ENCODE measurements around the gene ZNF593. TPM values are rescaled to one million over a fixed set of nuclear protein-coding genes. Genes with fewer than 3 reads are reported as not detected.

Gene ZNF593
- polyA plus RNA-seq, 6 donors from 2014 or later = 33.3 to 52.3 (median 36.1) TPM

DNA sequence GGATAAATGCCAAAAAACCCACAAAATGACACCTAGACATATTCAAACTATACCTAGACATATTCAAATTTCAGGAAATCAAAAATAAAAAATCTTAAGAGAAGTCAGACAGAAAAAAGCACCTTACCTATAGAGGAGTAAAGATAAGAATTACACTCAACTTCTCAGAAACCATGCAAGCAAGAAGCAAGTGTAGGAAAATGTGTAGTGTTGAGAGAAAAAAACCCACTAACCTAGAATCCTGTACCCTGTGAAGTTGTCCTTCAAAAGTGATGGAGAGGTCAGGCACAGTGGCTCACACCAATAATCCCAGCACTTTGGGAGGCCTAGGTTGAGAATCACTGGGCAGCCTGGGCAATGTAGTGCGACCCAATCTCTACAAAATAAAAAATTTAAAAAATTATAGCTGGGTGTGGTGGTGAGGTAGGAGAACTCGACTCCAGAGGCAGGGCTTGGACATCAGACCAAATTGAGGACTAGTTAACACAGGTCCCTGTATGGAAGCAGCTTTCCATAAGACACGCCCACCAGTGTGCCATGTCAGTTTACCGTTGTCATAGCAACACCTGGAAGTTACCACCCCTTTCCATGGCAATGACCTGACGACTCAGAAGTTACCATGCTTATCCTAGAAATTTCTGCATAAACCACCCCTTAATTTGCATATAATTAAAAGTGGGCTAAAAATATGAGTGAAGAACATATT is 37.4 kb upstream of the ZNF593 start:
- Mint-ChIP-seq H3K4me1 (peaks cover 8 to 13% (median 11%) of the 10 kb centered on the region in 3 donors), H3K27ac (no peak overlapping the region), H3K36me3 (no peaks in the 10 kb centered on the region), H3K4me3 (no peak overlapping the region), H3K9me3 (peaks cover 0 to 15% (median 2%) of the 10 kb centered on the region in 7 donors), H3K27me3 (peaks cover 0 to 9% (median 6%) of the 10 kb centered on the region in 3 donors)
- ATAC-seq (ENCODE audit: low read depth in 2 of 2) (no peak), DNase-seq (no peak)

GRCh38 chr1:26132834-26133167 is 36.9 kb upstream of the ZNF593 start:
- no peak for DNase-seq
- H3K27ac Mint-ChIP-seq = no peak overlapping the region
- peaks cover 0 to 9% (median 6%) of the 10 kb centered on the region in 3 donors for H3K27me3 Mint-ChIP-seq
- no peak overlapping the region for H3K4me3 Mint-ChIP-seq
- no peak for ATAC-seq (ENCODE audit: low read depth in 2 of 2)
- peaks cover 0 to 15% (median 2%) of the 10 kb centered on the region in 7 donors for H3K9me3 Mint-ChIP-seq
- H3K4me1 Mint-ChIP-seq = peaks cover 3 to 8% (median 6%) of the 10 kb centered on the region in 3 donors
- H3K36me3 Mint-ChIP-seq = no peaks in the 10 kb centered on the region

GRCh38 chr1:26134466-26134865 is 35.2 kb upstream of the ZNF593 start:
- no peak for ATAC-seq (ENCODE audit: low read depth in 2 of 2)
- Mint-ChIP-seq H3K36me3 (no peaks in the 10 kb centered on the region), H3K4me1 (no peaks in the 10 kb centered on the region), H3K9me3 (peaks cover 0 to 15% (median 2%) of the 10 kb centered on the region in 7 donors), H3K4me3 (no peak overlapping the region), H3K27ac (no peak overlapping the region), H3K27me3 (peaks cover 0 to 9% (median 6%) of the 10 kb centered on the region in 3 donors)
- no peak for DNase-seq

DNA sequence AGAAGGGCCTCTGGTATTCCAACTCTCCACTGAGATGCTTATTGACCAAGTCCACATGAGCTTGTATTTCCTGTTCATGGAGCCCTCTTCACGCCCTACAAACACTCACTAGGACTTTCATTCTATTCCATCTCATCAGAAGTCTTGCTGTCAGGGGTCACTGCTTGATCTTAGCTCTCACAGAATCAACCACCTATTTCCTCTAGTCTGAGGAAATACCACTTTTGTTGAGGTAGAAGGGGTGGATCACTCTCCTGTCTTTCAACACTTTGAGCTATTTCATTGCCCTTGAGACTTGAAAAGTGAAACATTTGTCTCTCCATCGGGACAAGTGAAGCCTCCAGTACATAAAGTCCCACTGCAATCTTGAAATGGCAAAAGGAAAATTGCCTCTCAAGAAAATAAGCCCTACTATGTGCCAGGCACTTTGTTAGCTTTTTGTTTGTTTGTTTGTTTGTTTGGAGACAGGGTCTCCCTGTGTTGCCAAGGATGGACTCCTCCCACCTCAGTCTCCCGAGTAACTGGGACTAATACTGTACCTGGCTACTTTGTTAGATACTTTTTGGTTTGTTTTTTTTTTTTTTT is 30.6 kb upstream of the ZNF593 start:
- peaks cover 0 to 13% (median 2%) of the 10 kb centered on the region in 7 donors for H3K9me3 Mint-ChIP-seq
- DNase-seq (no peak), ATAC-seq (ENCODE audit: low read depth in 2 of 2) (no peak)
- no peak overlapping the region for H3K4me3 Mint-ChIP-seq
- H3K36me3 Mint-ChIP-seq = no peaks in the 10 kb centered on the region
- no peaks in the 10 kb centered on the region for H3K27me3 Mint-ChIP-seq
- H3K4me1 Mint-ChIP-seq = no peaks in the 10 kb centered on the region
- no peak overlapping the region for H3K27ac Mint-ChIP-seq

GRCh38 chr1:26142159-26142558 is 27.5 kb upstream of the ZNF593 start:
- H3K27me3 Mint-ChIP-seq = peaks cover 0 to 8% (median 6%) of the 10 kb centered on the region in 3 donors
- no peak overlapping the region for H3K27ac Mint-ChIP-seq
- no peak for DNase-seq
- H3K4me1 Mint-ChIP-seq = peaks cover 3 to 6% (median 5%) of the 10 kb centered on the region in 3 donors
- no peak for ATAC-seq (ENCODE audit: low read depth in 2 of 2)
- no peak overlapping the region for H3K4me3 Mint-ChIP-seq
- no peaks in the 10 kb centered on the region for H3K36me3 Mint-ChIP-seq
- H3K9me3 Mint-ChIP-seq = no peaks in the 10 kb centered on the region

- Mint-ChIP-seq H3K4me1 (peaks cover 3 to 6% (median 5%) of the 10 kb centered on the region in 3 donors), H3K4me3 (peak overlapping the region in 1 of 8 donors; percentile 77), H3K36me3 (no peaks in the 10 kb centered on the region), H3K9me3 (no peaks in the 10 kb centered on the region), H3K27me3 (peaks cover 5 to 19% (median 18%) of the 10 kb centered on the region in 3 donors), H3K27ac (peak overlapping the region in 1 of 6 donors; percentile 47)
- ATAC-seq (ENCODE audit: low read depth in 2 of 2) (peak; percentile 76 to 81), DNase-seq (peak; percentile 65)
These were observed 24.4 kb upstream of the ZNF593 start for GRCh38 chr1:26145041-26145959.

- Mint-ChIP-seq H3K4me1 (peaks cover 3 to 6% (median 5%) of the 10 kb centered on the region in 3 donors), H3K36me3 (no peaks in the 10 kb centered on the region)
- no peak for DNase-seq
These were observed 23.8 kb upstream of the ZNF593 start for GRCh38 chr1:26145960-26146294.

DNA sequence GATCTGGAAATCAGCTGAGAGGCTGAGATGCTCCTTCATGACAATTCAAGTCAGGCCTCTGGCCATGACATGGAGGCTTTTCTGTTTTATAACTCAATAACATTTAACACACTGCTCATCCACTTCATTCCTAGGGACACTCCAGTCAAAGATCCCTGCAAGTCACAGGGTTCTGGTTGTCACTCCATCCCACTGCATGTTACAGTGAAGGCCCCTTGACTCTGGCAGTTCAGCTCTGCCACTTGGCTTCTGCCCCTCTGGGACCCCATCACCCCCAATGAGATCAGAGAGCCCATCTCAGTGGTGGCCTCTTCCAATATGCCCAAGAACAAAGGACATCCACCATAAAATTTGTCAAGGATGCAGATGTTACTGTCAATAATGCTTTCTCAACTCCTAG is 20.8 kb upstream of the ZNF593 start:
- ATAC-seq (ENCODE audit: low read depth in 2 of 2) (no peak), DNase-seq (no peak)
- Mint-ChIP-seq H3K27me3 (peaks cover 8 to 22% (median 19%) of the 10 kb centered on the region in 3 donors), H3K36me3 (no peaks in the 10 kb centered on the region), H3K27ac (peak overlapping the region in 1 of 6 donors; percentile 71), H3K4me3 (no peak overlapping the region), H3K9me3 (no peaks in the 10 kb centered on the region), H3K4me1 (peaks cover 3 to 6% (median 5%) of the 10 kb centered on the region in 3 donors)

More at GRCh38 chr1:26145960-26146294, 23.8 kb upstream of the ZNF593 start:
- H3K4me3 Mint-ChIP-seq = no peak overlapping the region
- no peak overlapping the region for H3K27ac Mint-ChIP-seq
- H3K9me3 Mint-ChIP-seq = no peaks in the 10 kb centered on the region
- H3K27me3 Mint-ChIP-seq = peaks cover 5 to 19% (median 18%) of the 10 kb centered on the region in 3 donors
- ATAC-seq (ENCODE audit: low read depth in 2 of 2) = no peak

DNA sequence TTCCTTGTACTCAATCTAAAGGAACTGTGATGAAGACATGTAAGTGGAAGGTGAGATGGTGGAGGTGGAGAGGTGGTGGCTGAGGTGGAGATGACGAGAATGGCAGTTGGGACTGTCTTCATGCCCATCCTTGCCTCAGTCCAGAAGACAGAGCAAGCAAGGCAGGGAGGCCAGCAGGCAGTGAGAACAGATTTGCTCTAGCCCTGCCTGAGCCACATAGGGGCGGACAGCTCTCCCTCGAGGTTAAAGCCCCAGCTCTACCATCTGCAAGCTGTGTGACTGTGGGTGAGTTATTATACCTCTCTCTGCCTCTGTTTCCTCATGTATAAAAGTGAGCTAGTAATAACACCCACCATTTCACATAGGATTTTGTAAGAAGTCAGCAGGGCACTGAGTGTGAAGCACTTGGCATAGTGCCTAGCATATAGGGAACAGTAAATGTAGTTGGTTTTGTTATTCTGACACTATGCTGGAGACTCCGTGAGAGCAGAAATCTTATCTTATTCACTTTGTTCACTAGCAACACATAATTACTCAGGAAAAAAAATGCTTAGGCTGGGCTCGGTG is 15.7 kb upstream of the ZNF593 start:
- Mint-ChIP-seq H3K4me3 (no peak overlapping the region), H3K9me3 (no peaks in the 10 kb centered on the region), H3K4me1 (peaks cover 0 to 6% (median 4%) of the 10 kb centered on the region in 3 donors), H3K27ac (no peak overlapping the region), H3K36me3 (no peaks in the 10 kb centered on the region), H3K27me3 (peaks cover 26 to 55% (median 37%) of the 10 kb centered on the region in 3 donors)
- DNase-seq = no peak
- ATAC-seq (ENCODE audit: low read depth in 2 of 2) = no peak

- Mint-ChIP-seq H3K9me3 (no peaks in the 10 kb centered on the region), H3K4me1 (peaks cover 0 to 6% (median 4%) of the 10 kb centered on the region in 3 donors), H3K4me3 (no peak overlapping the region), H3K27me3 (peaks cover 26 to 62% (median 37%) of the 10 kb centered on the region in 3 donors), H3K27ac (no peak overlapping the region), H3K36me3 (no peaks in the 10 kb centered on the region)
- ATAC-seq (ENCODE audit: low read depth in 2 of 2) (no peak), DNase-seq (no peak)
These were observed 15.0 kb upstream of the ZNF593 start for GRCh38 chr1:26154750-26155149.

DNA sequence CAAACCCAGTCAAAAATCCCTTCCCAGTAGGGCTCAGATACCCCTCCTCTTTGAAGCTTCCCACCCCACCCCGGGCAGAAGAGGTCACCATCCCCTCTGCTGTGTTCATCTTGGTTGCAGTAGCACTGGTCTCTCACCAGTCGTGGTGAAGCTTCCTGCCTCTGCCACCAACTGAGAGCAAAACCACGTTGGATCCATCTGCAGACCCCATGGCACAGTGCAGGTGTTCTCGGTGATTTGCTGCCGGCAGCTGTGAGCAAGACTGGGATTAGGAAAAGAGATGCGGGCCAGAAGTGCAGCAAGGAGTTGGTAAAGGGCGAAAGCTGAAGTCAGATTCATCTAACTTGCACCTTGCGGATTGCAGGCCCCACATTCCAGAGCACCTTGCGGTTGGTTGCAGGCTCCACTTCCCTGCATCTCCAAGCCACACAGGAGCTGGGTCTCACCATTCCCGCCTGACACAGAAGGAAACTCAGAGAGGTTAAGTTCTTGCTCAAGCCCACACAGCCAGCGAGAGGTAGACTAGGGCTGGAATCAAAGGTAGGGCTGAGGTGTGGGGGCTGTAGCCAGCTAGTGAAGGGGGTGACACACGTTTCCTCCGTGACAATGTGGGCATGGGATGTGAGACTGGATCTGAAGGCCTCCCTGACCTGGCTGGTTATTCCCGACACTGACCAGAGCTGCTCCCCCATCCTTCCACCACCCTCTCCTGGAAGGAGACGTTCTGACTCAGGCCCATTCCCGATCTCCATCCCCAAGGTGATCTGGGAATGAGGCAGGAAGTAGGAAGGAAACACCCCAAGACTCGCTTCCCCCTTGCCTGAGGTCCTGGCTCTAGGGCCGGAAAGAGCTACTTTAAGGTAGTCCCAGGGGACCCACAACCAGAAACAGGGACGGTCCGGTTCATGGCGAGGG is 14.1 kb upstream of the ZNF593 start:
- no peaks in the 10 kb centered on the region for H3K36me3 Mint-ChIP-seq
- no peak overlapping the region for H3K27ac Mint-ChIP-seq
- no peak overlapping the region for H3K4me3 Mint-ChIP-seq
- H3K27me3 Mint-ChIP-seq = peaks cover 26 to 66% (median 41%) of the 10 kb centered on the region in 3 donors
- H3K4me1 Mint-ChIP-seq = peaks cover 0 to 6% (median 4%) of the 10 kb centered on the region in 3 donors
- DNase-seq (no peak), ATAC-seq (ENCODE audit: low read depth in 2 of 2) (no peak)
- no peaks in the 10 kb centered on the region for H3K9me3 Mint-ChIP-seq

GRCh38 chr1:26156285-26157038 is 13.2 kb upstream of the ZNF593 start:
- DNase-seq (no peak), ATAC-seq (ENCODE audit: low read depth in 2 of 2) (no peak)
- Mint-ChIP-seq H3K27me3 (peaks cover 26 to 74% (median 47%) of the 10 kb centered on the region in 3 donors), H3K36me3 (no peaks in the 10 kb centered on the region), H3K4me3 (no peak overlapping the region), H3K9me3 (no peaks in the 10 kb centered on the region), H3K4me1 (peaks cover 2 to 6% (median 4%) of the 10 kb centered on the region in 3 donors), H3K27ac (no peak overlapping the region)

Data from naive B cell (primary cell).